ENCODE results near the gene GDF10. TPM values are rescaled to one million over a fixed set of nuclear protein-coding genes. Genes with fewer than 3 reads are reported as not detected.

The GDF10 gene
- total and polyA plus RNA-seq, 9 of the 15 experiments (the other 6 are each of a cell fraction or from before 2014, with no cell fraction given), result 0.03 to 0.20 (median 0.11) TPM; not detected in 6

DNA sequence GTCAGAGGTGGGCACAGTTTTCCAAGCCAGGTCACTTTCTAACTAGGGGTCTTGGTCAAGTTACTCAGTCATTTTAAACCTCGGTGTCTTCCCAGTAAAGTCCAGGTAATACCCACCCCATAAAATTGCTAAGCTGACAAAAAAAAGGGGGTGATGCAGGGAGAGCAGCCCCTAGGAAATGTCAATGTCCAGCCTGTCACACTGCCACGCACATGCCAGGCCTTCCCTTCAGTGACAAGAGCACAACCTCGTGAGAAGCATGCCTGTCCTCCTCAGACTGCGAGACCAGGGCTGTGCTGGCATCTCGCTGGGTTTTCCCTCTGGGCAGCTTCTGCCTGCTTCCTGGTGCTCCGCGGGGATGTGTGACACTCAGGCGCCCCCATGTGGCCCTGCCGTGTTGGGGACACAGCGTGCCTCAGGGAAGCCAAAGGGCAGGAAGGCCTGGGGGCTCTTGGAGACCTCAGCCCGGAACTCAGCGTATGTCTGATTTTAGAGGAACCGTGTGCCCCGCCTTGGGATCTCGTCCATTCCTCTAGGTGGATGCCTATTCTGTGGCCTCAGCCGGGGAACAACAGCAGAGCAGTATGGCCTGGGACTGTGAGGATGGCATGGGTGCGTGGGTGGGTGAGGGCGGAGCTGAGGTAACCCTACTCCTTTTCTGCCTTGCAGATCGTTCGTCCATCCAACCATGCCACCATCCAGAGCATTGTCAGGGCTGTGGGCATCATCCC is 12.1 kb downstream of the GDF10 start (continued):
- TF ChIP-seq, protein P1, sequence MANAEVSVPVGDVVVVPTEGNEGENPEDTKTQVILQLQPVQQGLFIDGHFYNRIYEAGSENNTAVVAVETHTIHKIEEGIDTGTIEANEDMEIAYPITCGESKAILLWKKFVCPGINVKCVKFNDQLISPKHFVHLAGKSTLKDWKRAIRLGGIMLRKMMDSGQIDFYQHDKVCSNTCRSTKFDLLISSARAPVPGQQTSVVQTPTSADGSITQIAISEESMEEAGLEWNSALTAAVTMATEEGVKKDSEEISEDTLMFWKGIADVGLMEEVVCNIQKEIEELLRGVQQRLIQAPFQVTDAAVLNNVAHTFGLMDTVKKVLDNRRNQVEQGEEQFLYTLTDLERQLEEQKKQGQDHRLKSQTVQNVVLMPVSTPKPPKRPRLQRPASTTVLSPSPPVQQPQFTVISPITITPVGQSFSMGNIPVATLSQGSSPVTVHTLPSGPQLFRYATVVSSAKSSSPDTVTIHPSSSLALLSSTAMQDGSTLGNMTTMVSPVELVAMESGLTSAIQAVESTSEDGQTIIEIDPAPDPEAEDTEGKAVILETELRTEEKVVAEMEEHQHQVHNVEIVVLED (CRISPR knock-in tag; IDR thresholded peaks at IDR 0.05), result no peak
- TF ChIP-seq CHD4 (IDR thresholded peaks at IDR 0.05; ENCODE audit: insufficient read depth, insufficient replicate concordance, low read depth, low read length, poor library complexity, severe bottlenecking) (no peak), ZSCAN32 (CRISPR knock-in tag; IDR thresholded peaks at IDR 0.05) (no peak), ZNF174 (CRISPR knock-in tag; IDR thresholded peaks at IDR 0.05) (no peak), ZNF224 (CRISPR knock-in tag; IDR thresholded peaks at IDR 0.05) (no peak), BCL6 (CRISPR knock-in tag; IDR thresholded peaks at IDR 0.05) (no peak)
- TF ChIP-seq, protein P2, sequence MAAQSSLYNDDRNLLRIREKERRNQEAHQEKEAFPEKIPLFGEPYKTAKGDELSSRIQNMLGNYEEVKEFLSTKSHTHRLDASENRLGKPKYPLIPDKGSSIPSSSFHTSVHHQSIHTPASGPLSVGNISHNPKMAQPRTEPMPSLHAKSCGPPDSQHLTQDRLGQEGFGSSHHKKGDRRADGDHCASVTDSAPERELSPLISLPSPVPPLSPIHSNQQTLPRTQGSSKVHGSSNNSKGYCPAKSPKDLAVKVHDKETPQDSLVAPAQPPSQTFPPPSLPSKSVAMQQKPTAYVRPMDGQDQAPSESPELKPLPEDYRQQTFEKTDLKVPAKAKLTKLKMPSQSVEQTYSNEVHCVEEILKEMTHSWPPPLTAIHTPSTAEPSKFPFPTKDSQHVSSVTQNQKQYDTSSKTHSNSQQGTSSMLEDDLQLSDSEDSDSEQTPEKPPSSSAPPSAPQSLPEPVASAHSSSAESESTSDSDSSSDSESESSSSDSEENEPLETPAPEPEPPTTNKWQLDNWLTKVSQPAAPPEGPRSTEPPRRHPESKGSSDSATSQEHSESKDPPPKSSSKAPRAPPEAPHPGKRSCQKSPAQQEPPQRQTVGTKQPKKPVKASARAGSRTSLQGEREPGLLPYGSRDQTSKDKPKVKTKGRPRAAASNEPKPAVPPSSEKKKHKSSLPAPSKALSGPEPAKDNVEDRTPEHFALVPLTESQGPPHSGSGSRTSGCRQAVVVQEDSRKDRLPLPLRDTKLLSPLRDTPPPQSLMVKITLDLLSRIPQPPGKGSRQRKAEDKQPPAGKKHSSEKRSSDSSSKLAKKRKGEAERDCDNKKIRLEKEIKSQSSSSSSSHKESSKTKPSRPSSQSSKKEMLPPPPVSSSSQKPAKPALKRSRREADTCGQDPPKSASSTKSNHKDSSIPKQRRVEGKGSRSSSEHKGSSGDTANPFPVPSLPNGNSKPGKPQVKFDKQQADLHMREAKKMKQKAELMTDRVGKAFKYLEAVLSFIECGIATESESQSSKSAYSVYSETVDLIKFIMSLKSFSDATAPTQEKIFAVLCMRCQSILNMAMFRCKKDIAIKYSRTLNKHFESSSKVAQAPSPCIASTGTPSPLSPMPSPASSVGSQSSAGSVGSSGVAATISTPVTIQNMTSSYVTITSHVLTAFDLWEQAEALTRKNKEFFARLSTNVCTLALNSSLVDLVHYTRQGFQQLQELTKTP (IDR thresholded peaks at IDR 0.05; ENCODE audit: low read depth in 1 of 2, partially characterized antibody in 2 of 2), result no peak
- TF ChIP-seq, protein P3, sequence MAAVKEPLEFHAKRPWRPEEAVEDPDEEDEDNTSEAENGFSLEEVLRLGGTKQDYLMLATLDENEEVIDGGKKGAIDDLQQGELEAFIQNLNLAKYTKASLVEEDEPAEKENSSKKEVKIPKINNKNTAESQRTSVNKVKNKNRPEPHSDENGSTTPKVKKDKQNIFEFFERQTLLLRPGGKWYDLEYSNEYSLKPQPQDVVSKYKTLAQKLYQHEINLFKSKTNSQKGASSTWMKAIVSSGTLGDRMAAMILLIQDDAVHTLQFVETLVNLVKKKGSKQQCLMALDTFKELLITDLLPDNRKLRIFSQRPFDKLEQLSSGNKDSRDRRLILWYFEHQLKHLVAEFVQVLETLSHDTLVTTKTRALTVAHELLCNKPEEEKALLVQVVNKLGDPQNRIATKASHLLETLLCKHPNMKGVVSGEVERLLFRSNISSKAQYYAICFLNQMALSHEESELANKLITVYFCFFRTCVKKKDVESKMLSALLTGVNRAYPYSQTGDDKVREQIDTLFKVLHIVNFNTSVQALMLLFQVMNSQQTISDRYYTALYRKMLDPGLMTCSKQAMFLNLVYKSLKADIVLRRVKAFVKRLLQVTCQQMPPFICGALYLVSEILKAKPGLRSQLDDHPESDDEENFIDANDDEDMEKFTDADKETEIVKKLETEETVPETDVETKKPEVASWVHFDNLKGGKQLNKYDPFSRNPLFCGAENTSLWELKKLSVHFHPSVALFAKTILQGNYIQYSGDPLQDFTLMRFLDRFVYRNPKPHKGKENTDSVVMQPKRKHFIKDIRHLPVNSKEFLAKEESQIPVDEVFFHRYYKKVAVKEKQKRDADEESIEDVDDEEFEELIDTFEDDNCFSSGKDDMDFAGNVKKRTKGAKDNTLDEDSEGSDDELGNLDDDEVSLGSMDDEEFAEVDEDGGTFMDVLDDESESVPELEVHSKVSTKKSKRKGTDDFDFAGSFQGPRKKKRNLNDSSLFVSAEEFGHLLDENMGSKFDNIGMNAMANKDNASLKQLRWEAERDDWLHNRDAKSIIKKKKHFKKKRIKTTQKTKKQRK (IDR thresholded peaks at IDR 0.05; ENCODE audit: borderline replicate concordance, low read depth, low read length), result no peak

Measured in K562 (cell line).